Activated T-cell treated with anti-CD3 and anti-CD28 coated beads, Interleukin-2, amount 50 U/mL, for 4 hours (primary cell): Measurements from ENCODE around the gene YY1. TPM values are rescaled to one million over a fixed set of nuclear protein-coding genes. Genes with fewer than 3 reads are reported as not detected.
"Not testable (repeated sequence)": the region's sequence is repeated elsewhere in the genome, so short reads cannot be mapped to it uniquely, and the experiment has no call there.

Experiments used
- ATAC-seq, 2 donors: fragments of 200-7000 bp; cut with Tn5 transposase; one replicate each; pipeline ENCODE4 v1.10.0; 2021
- DNase-seq: peaks from one replicate; pipeline ENCODE4 v3.0.0-alpha.2; 2020
- H3K27me3 Mint-ChIP-seq: one replicate; pipeline ENCODE4 v1.8.0; 2021; ENCODE audit warnings: low read depth, mixed read lengths
- H3K36me3 Mint-ChIP-seq: one replicate; pipeline ENCODE4 v1.8.0; 2022; ENCODE audit warnings: mixed read lengths; ENCODE audit not compliant: insufficient read depth
- H3K4me1 Mint-ChIP-seq: one replicate; pipeline ENCODE4 v1.8.0; 2021; ENCODE audit warnings: low read depth, mixed read lengths
- H3K4me3 Mint-ChIP-seq: one replicate; pipeline ENCODE4 v1.8.0; 2021; ENCODE audit warnings: mild to moderate bottlenecking, moderate library complexity, mixed read lengths
- H3K9me3 Mint-ChIP-seq: one replicate; pipeline ENCODE4 v1.8.0; 2021; ENCODE audit warnings: mixed read lengths
- total RNA-seq, 3 donors: library from RNA; stranded (reverse); gene quantifications; one replicate each; pipeline ENCODE4 v1.2.1, GENCODE V29; 2021

The YY1 gene
- total RNA-seq, 3 donors from 2014 or later, result 81.3 to 90.1 (median 88.3) TPM

DNA sequence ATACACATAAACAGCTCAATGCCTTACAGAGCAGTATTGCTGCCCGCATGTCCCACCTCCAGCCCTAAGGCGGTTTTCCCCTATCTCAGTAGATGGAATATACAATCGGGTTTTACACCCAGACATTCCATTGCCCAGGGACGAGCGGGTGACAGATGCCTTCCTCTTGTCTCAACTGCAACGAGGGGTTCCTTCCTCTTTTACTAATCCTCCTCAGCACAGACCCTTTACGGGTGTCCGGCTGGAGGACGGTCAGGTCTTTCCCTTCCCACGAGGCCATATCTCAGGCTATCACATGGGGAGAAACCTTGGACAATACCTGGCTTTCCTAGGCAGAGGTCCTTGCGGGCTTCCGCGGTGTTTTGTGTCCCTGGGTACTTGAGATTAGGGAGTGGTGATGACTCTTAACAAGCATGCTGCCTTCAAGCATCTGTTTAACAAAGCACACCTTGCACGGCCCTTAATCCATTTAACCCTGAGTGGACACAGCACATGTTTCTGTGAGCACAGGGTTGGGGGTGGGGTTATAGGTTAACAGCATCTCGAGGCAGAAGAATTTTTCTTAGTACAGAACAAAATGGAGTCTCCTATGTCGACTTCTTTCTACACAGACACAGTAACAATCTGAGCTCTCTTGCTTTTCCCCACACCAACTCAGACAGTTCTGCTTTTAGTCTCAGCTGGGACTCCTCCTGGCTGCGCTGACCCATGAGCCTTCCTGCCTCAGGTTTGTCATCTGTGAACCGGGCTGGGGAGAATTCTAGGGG lies 73.3 kb downstream of the YY1 start:
- H3K27me3 Mint-ChIP-seq, H3K36me3 Mint-ChIP-seq, H3K4me1 Mint-ChIP-seq, ATAC-seq, H3K9me3 Mint-ChIP-seq, DNase-seq, H3K4me3 Mint-ChIP-seq: not testable (repeated sequence)

DNA sequence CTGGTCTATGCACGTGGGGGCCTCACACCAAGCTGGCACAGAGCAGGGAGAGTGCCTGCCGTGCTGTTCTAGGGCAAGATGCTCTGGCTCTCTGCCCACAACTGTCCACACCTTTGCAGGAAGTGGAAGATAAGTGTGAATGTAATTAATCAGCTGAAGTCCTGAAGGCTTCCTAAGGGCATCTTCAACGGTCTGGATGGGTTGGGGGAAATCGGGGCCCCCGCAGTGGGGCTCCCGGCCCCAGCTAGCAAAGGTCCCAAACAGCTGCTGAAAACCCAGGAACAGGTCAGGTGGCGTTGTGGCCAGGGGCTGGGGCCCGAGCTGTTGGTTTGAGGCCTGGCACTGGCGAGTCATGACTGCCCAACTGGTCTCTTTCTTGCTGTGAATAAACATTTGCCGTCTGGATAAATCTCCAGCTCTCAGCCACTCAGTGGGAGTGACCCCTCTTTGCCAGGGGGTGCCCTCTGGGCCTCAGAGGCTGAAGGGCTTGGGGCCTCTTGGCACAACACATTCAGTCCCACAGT lies 74.0 kb downstream of the YY1 start:
- Mint-ChIP-seq H3K27me3 (no peaks in the 10 kb centered on the region), H3K4me1 (peaks cover 3% of the 10 kb centered on the region), H3K4me3 (no peak overlapping the region), H3K36me3 (no peaks in the 10 kb centered on the region), H3K9me3 (no peaks in the 10 kb centered on the region)
- DNase-seq, result no peak
- no peak for ATAC-seq

DNA sequence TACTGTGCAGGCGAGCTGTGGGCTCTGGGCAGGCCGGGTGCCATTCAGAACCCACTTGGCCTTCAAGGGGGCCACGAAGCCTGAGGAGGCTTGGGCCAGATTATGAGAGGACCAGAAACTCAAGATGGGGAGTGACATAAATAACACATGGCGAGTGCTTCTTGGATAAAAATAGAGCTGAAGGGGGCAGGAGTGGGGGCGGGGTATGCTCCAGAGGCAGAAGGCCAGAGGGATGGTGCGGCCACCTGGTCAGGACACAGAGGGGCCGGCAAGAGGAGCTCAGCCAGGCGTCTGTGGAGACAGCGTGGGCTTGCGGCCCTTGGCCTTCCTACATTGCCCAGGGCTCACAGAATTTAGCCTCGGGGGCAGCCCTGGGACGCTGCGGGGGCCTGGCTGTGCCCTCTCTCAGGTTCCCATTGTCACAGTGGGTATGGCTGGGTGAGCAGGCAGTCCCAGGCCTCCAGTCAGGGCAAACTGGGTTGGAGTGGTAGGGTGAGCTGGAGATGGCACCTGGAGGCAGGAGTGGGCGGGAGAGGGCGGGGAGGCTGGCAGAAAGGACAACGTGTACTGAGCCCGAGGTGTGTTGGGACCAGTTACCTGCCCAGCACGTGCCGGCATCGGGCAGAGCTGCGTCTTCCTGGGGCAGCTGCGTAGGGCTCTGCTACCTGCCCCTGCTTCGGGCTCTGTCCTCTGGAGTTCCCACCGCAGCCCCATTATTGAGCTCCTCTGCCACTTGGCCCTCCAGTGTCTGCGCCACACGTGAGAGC lies 74.7 kb downstream of the YY1 start:
- peaks cover 3% of the 10 kb centered on the region for H3K4me1 Mint-ChIP-seq
- no peaks in the 10 kb centered on the region for H3K27me3 Mint-ChIP-seq
- H3K9me3 Mint-ChIP-seq, result no peaks in the 10 kb centered on the region
- no peak overlapping the region for H3K4me3 Mint-ChIP-seq
- DNase-seq, result no peak
- no peaks in the 10 kb centered on the region for H3K36me3 Mint-ChIP-seq
- no peak for ATAC-seq

DNA sequence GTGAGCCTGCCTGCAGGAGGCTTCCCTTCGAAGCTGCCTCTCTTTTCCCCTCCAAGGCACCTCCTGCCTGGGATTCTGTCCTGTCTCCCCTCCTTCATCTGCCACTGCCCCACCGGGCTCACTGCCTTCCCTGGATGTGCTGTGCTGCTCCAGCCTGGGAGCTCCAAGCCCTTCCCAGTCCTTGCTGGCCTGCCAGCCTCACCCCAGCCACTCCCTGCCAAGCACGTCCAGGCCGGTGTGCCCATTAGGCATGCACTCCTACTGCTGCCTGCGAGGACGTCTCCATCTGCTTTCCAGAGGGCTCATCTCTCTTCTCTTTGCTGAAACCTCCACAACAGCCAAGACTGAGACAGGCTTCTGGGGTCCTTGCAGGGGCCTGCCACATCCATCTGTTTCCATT lies 75.8 kb downstream of the YY1 start:
- no peak for ATAC-seq

DNA sequence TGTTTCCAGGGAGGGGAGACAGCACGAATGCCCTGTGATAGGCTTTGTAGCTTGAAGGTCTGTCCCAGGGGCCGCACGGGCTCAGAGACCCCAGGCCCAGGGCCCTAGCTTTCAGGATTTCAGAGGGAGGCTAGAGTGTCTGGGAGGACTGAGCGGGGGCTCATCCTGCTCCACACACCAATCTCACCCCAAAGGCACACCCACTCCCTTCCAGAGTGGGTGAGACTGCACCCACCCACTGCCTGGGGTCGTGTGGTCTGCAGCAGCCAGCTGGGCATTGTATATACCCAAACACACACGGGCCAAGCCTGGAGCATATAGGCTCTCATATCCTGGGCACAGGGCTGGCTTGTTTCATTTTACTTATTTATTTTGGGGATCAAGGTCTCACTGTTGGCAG lies 78.4 kb downstream of the YY1 start:
- Mint-ChIP-seq H3K27me3 (no peaks in the 10 kb centered on the region), H3K36me3 (no peaks in the 10 kb centered on the region), H3K4me1 (peaks cover 3% of the 10 kb centered on the region), H3K9me3 (no peaks in the 10 kb centered on the region), H3K4me3 (peak overlapping the region; percentile 72)
- no peak for DNase-seq
- no peak for ATAC-seq

More for the DNA sequence above, 75.8 kb downstream of the YY1 start:
- no peaks in the 10 kb centered on the region for H3K27me3 Mint-ChIP-seq
- no peaks in the 10 kb centered on the region for H3K36me3 Mint-ChIP-seq
- no peak overlapping the region for H3K4me3 Mint-ChIP-seq
- H3K9me3 Mint-ChIP-seq, result no peaks in the 10 kb centered on the region
- no peak for DNase-seq
- H3K4me1 Mint-ChIP-seq, result peaks cover 3% of the 10 kb centered on the region

DNA sequence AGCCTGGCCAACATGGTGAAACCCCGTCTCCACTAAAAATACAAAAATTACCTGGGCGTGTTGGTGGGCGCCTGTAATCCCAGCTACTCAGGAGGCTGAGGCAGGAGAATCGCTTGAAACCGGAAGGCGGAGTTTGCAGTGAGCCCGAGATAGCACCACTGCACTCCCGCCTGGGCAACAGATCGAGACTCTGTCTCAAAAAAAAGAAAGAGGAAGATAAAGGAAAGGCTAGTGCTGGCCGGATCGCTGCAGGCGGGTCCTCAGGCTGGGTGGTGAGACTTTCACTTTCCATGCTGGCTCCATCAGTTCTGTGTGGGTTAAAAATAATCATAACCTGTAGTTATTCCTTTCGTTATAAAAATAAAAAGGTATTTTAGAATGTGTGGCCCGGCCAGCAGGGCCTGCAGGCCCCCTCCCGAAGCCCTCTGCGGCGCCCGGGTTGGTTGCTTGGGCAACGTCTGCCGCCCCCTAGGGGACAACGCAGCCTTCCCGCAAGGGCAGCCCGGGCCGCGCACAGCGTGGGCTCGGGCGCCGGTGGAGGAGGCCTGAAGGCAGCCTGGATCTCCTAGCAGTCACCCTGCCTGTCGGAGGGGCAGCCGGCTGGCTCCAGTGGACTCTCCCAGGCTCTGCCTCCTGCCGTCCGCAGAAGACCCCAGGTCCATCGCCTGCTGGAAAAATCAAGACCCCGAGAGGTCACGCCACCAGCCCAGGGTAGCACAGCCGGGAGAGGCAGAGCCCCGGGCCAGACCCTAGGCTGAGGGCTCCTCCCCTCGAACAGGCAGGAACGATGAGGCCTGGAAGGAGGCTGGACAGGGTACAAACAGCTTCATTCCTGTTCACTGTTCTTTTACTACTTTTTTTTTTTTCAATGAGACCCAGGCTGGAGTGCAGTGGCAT lies 79.2 kb downstream of the YY1 start:
- Mint-ChIP-seq H3K9me3 (no peaks in the 10 kb centered on the region), H3K4me3 (peak overlapping the region; percentile 72), H3K4me1 (peaks cover 3% of the 10 kb centered on the region), H3K36me3 (no peaks in the 10 kb centered on the region), H3K27me3 (no peaks in the 10 kb centered on the region)
- ATAC-seq, result peak; percentile 95 to 98
- DNase-seq, result peak; percentile 68

DNA sequence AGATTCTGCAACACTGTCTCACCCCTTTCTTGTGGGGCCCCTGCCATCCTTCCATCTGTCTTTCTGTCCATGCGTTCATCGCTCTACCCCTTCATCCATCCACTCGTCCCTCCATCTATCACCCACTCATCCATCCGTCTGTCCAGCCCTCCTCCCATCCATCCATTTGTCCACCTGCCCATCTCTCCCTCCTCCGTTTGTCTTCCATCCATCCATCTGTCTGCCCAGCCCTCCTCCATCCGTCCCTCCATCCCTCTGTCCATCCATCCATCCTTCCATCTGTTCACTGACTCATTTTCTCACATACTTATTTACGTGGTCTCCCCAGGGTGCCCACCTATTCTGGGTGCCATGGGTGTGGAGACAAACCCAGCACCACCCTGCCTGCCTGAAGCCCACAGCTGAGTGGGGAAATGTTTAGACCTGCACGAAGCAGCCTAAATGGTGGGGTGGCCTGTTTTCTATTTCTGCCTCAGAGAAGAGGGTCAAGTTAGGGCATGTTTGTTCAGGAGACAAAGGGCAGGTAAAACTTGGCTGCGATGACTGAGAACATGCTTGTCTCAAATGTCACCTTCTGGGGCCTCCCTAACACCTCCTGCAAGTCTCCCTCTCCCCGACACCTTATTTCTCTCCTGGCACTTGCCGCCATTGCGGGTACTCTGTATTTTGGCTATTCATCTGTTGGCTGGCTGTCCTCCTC lies 81.4 kb downstream of the YY1 start:
- DNase-seq (no peak), ATAC-seq (no peak)
- H3K9me3 Mint-ChIP-seq, result no peaks in the 10 kb centered on the region

DNA sequence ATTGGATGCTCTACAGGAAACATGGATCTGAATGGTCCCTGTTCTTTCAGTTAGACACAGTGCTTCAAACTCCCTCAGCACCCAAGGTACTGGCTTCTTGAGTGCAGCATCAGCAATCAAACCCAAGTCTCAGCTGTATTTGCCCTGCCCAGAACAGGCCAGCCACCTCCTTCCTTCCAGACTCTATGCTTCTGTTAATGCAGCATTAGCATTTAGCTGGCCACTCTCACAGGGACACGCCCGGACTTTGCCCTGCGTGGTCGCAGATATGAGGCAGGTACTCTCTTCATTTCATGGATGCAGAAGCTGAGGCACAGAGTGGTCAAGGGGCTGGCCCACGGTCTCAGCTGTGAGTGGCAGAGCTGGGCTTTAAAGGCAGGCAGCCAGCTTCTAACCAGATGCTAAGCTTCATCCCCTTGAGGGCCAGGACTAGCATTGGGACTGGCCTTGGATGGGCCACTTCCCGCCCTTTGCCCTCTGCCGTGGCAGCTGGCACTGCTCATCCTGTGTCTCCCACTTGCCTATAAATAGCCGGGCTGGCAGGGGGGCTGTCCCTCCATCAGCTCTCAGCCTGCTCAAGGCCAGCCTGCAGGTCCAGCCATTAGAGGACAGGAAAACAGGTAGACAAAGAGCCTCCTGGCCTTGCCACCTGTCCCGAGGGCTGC lies 82.7 kb downstream of the YY1 start:
- Mint-ChIP-seq H3K4me3 (no peak overlapping the region), H3K27me3 (no peaks in the 10 kb centered on the region), H3K4me1 (peaks cover 3% of the 10 kb centered on the region), H3K9me3 (no peaks in the 10 kb centered on the region), H3K36me3 (no peaks in the 10 kb centered on the region)
- ATAC-seq (no peak), DNase-seq (no peak)

More for the DNA sequence above, 81.4 kb downstream of the YY1 start:
- no peak overlapping the region for H3K4me3 Mint-ChIP-seq
- H3K36me3 Mint-ChIP-seq, result no peaks in the 10 kb centered on the region
- H3K27me3 Mint-ChIP-seq, result no peaks in the 10 kb centered on the region
- peaks cover 3% of the 10 kb centered on the region for H3K4me1 Mint-ChIP-seq

DNA sequence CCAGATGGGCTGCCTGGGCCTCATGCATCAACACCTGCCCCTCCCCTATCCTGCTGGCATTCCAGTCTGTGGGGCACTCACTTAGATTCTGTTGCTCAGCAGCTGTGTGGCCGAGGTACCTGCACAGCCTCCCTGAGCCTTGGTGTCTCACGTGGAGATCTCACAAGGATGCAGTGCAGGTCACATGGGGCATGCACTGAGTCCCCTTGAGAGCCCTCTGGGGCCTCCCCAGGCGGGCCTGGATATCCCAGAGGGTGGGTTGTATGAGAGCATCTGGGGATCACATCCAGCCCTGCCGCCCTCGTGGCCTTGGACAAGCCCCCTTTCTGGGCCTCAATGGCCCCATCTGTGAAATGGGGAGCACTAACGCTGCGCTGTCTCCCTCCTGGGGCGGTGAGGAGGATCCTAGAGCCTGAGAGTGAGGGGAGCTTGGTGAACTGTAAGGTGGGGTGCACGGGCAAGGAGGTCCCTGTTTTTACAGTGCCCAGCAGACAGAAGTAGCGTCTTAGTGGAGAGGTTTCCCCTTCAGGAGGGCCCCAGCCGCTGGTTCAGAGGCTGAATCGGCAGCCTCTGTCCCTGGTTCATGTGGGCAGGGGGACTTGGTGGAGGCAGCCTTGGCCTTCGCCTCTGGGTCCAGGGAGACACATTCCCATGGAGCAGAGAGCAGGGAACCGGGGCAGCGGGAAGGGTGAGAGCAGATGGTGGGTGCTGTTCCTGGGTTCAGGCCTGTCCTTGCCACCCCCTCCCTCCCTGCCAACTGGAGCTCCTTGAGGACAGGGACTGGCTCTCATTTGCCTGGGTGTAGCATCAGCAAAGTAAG lies 83.4 kb downstream of the YY1 start:
- no peak for DNase-seq
- H3K36me3 Mint-ChIP-seq, result no peaks in the 10 kb centered on the region
- H3K4me1 Mint-ChIP-seq, result peaks cover 3% of the 10 kb centered on the region
- H3K9me3 Mint-ChIP-seq, result no peaks in the 10 kb centered on the region
- ATAC-seq, result no peak
- H3K4me3 Mint-ChIP-seq, result no peak overlapping the region
- H3K27me3 Mint-ChIP-seq, result no peaks in the 10 kb centered on the region

DNA sequence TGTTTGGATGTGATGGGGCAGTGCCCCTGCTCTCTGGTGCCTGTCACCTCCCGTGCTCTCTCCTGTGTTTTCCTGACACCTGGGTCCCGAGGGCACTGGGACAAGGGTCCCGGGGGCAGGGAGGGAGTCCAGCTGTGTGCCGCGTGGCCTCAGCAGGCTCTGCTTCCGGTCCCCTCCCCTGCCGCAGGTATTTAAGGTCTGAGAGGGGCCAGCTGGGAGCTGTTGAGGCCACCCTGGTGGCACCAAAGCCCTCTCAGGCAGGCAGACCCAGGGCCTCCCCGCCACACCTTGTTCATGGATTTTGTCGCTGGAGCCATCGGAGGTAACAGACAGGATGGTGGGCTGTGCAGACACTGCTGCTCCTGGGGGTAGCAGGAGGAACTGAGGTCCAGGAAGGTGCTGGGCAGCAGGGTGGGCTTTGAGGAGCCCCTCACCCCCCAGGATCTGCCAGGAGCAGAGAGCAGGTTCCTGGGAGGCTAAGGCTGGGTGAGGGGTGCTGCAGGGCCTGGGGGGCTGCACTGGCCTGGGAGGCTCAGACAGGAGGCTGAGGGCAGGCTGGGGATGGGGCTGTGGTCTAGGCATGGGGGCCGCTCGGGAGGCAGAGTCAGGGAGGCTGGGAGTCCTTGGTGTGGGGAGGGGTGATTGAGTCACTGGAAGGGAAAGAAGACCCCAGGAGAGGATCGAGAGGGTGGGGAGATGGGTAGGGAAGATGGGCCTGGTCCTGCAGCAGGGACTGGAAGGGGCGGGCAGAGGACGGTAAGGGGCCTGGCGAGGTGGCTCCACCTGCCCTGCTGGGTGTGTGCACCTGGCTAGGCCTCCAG lies 84.4 kb downstream of the YY1 start, which contains the start of gene SLC25A47:
TSS of gene SLC25A47 (plus strand) at position 219 of the 821 bp plus-strand sequence. CDS start at position 295, 76 bp downstream.
- H3K27me3 Mint-ChIP-seq, result no peaks in the 10 kb centered on the region

DNA sequence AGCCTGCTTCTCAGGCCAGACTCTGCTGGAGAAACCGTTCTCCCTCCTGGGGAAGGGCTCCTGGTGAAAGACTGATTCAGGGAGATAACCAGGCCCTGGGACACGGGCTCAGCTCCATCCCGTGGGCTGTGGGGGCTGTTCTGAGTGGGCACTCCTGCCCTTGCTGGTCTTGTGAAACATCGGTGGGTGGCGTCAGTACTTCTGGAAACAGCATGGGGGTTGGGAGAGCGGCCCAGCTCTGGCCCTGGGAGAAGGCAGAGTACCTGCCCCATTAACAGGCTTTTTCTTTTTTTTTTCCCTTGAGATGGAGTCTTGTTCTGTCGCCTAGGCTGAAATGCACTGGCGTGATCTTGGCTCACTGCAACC lies 85.0 kb downstream of the YY1 start:
- DNase-seq, result no peak
- Mint-ChIP-seq H3K9me3 (no peaks in the 10 kb centered on the region), H3K36me3 (no peaks in the 10 kb centered on the region), H3K4me3 (no peak overlapping the region), H3K4me1 (no peaks in the 10 kb centered on the region), H3K27me3 (no peaks in the 10 kb centered on the region)
- no peak for ATAC-seq

More for the DNA sequence above, 84.4 kb downstream of the YY1 start, which contains the start of gene SLC25A47:
- ATAC-seq, result no peak
- H3K9me3 Mint-ChIP-seq, result no peaks in the 10 kb centered on the region
- H3K36me3 Mint-ChIP-seq, result no peaks in the 10 kb centered on the region
- H3K4me1 Mint-ChIP-seq, result no peaks in the 10 kb centered on the region
- no peak within 1 kb of the TSS for H3K4me3 Mint-ChIP-seq
- DNase-seq, result no peak

DNA sequence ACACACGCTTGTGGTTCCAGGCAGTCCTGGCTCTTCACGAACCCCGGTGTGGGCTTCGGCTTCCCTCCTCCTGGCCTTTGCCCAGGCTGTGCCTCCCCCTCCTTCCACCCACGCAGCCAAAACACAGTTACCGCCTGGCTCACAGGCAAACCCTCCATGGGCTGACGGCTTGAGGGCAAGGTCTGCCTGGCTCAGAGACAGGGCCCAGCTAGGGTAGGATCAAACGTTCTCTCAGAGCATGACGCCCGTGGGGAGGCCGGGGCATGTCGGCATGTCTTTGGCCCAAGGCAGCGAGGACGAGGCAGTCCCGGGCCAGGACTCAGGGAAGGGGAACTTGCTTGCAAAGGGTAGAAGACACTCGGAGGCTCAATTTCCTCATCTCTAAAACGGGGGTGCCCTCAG lies 86.3 kb downstream of the YY1 start:
- Mint-ChIP-seq H3K27me3 (no peaks in the 10 kb centered on the region), H3K36me3 (no peaks in the 10 kb centered on the region), H3K9me3 (no peaks in the 10 kb centered on the region), H3K4me1 (no peaks in the 10 kb centered on the region), H3K4me3 (no peak overlapping the region)
- DNase-seq (no peak), ATAC-seq (no peak)
